ENCODE results near the gene ZSWIM2. TPM values are rescaled to one million over a fixed set of nuclear protein-coding genes. Genes with fewer than 3 reads are reported as not detected.
"Not testable (repeated sequence)": the region's sequence is repeated elsewhere in the genome, so short reads cannot be mapped to it uniquely, and the experiment has no call there.

ZSWIM2 gene
- not detected for total RNA-seq

DNA sequence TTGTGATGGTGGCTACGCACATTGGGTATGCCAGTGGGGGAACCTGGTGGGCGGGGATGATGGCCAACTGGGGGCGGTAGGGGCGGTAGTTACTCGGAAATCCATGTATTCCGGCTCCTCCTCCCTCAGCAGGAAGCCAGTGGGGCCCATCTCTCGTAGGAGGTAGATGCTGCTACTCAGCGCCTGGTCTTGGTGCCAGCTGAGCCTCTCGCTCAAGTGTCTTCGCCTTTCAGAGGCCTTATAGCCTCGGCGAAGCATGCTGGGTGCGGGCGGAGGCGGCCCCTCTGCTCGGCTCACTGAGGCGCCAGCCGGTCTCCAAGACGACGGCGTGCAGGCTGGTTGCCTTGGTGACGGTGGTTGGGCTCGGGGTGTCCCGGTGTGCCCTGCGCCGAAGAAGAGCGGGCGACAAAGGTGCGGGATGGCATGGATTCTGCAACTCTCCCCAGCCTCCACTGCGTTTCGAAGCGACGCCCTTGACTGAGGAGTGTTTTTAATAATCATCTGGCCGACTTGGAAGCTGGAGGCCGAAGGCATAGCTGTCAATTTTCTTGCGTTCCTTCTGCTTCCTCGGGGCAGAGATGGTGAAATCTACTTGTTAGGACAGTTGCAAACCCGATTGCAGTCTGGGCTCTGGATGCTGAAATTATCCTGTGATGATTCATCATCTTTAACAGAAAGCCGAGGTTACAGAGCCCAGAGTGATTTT, at the start of gene ZSWIM2:
ZSWIM2 (minus strand) TSS at position 298 of the 706 bp plus-strand sequence; CDS start at position 258, 40 bp downstream.
- peak; percentile 36 for ATAC-seq

DNA sequence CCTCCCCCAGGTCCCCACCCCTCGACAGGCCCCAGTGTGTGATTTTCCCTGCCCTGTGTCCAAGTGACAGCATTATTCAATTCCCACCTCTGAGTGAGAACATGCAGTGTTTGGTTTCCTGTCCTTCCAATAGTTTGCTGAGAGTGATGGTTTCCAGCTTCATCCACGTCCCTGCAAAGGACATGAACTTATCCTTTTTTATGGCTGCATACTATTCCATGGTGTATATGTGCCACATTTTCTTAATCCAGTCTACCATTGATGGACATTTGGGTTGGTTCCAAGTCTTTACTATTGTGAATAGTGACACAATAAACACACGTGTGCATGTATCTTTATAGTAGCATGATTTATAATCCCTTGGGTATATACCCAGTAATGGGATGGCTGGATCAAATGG, 47.2 kb upstream of the ZSWIM2 start:
- DNase-seq (ENCODE audit: low spot score); ATAC-seq: not testable (repeated sequence)

More for the DNA sequence above, at the start of gene ZSWIM2:
- DNase-seq (ENCODE audit: low spot score), result peak; percentile 45

DNA sequence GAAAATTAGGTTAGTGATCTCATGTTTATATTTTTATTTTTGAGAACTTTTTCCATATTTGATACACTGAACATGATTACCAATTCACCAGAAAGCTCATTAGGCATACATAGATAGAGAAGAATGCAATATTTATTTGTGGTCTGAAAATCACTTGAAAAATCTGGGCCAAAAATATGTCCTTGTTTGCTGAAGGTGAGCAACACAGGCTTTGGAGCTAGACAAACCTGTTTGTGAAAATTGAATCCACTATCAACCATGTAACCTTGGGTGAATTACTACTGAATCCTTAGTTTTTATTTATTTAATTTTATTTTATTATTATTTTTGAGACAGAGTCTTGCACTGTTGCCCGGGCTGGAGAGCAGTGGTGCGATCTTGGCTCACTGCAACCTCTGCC, 46.5 kb upstream of the ZSWIM2 start:
- ATAC-seq (no peak), DNase-seq (ENCODE audit: low spot score) (no peak)

GRCh38 chr2:186894478-186894877, 45.5 kb upstream of the ZSWIM2 start:
- no peak for ATAC-seq
- DNase-seq (ENCODE audit: low spot score), result no peak

- ATAC-seq (no peak), DNase-seq (ENCODE audit: low spot score) (no peak)
Observed at GRCh38 chr2:186892821-186893220, 43.9 kb upstream of the ZSWIM2 start.

GRCh38 chr2:186891185-186891621, 42.2 kb upstream of the ZSWIM2 start:
- DNase-seq (ENCODE audit: low spot score), result no peak
- no peak for ATAC-seq

- DNase-seq (ENCODE audit: low spot score), result no peak
- no peak for ATAC-seq
Observed at GRCh38 chr2:186889101-186889879, 40.3 kb upstream of the ZSWIM2 start.

DNA sequence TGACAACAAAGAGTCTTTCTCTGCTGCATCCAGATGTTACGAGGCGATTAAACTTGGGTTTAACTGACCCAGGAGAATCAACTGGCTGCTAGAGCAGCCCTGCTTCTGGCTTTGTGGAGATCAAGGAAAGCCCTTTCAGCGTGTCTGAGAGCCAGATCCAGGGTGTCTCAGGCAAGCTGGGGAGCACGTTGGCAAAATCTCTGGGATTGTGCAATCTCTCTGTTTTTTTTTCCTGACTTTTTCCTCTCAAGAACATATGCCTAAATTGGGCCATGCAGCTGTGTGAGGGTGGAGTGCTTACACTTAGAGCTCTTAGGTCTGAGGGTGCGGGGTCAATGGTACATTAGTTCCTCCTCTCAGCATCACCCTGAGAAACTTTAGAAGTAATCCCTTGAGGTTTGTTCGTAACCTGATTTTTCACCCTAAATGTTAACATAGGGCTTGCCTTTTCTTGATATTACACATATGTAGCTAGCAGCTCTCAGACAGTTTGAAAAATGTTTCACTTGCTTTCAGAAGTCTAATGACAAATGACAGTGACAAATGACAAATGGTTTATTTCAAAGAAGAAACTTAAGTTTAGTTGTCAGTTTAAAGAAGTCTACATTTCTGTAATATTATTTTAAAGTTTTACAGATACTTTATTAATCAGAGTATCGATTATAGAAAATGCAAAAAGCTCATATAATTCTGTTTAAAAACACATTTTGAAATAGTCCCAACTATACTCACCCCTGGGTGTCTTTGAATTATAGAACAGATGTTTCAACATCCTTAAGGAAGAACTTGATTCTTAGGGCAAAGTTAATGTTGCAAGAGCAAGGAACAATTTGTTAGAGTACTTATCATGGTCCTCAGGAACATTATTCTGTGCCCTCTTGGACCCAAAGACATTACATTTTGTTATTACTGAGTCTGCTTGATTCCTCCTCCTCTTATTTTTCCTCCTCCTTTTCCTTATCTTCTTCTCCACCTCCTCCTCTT, 38.4 kb upstream of the ZSWIM2 start:
- DNase-seq (ENCODE audit: low spot score) (no peak), ATAC-seq (no peak)

DNA sequence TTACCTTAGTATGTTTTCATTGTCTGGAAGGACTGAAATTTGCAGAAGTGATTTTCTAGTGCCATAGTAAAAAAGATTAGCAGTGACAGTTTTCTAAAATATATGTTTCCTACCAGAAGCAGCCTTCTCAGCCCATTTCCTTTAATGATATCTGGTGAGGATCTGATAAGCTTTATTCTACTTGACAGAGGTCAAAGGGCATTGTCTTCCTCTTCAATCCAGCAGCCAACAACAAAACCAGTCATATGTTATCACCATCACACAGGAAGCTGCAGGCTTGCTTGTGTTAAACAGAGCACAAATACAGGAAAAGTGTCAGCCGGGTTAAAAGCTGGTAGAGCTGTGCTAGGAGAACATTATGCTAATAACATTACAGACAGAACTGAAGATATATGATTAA, 35.6 kb upstream of the ZSWIM2 start:
- ATAC-seq (peak; percentile 24), DNase-seq (ENCODE audit: low spot score) (no peak)

GRCh38 chr2:186883666-186884065, 34.7 kb upstream of the ZSWIM2 start:
- DNase-seq (ENCODE audit: low spot score) (no peak), ATAC-seq (no peak)

DNA sequence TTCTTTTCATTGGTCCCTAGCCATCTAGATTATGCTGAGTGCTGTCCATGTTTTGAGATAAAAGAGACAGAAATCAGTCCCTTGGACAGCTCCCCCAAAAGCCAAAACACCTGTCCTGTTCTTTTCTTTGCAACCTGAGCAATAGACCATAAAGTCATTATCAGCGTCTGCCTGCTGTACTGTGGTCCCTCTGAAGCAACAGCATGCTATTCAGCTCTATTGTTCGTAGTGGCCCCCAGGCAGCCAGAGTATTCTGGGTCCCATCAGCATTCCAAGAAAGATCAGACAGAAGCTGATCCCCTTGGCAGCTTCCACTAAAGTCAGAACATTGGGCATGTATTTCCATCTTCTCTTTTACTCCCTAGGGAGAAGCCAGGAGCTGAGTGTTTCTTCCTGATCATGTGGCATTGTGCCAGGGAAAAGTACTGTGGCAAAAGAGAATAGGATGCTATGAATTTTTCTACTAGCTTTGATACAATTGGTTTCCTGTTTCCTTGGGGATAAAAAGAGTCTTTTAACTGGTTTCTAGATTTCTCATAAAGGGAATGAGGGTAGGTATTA, 33.6 kb upstream of the ZSWIM2 start:
- DNase-seq (ENCODE audit: low spot score), result no peak
- no peak for ATAC-seq

- ATAC-seq, result no peak
- DNase-seq (ENCODE audit: low spot score), result no peak
Observed at GRCh38 chr2:186881660-186882059, 32.7 kb upstream of the ZSWIM2 start.

DNA sequence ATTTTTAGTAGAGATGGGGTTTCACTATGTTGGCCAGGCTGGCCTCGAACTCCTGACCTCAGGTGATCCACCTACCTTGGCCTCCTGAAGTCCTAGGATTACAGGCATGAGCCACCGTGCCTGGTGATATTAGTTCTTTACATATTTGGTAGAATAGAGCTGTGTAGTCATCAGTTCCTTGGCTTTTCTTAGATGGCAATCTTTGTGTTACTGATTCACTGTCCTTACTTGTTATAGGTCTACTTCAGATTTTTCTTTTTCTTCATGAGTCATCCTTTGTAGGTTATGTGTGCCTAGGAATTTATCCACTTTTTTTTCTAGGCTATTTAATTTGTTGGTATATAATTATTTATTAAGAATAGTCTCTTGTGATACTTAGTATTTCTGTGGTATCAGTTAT, 30.3 kb upstream of the ZSWIM2 start:
- no peak for DNase-seq (ENCODE audit: low spot score)
- ATAC-seq, result no peak

- DNase-seq (ENCODE audit: low spot score) (no peak), ATAC-seq (no peak)
Observed at GRCh38 chr2:186874713-186875112, 25.7 kb upstream of the ZSWIM2 start.

GRCh38 chr2:186871881-186872280, 22.9 kb upstream of the ZSWIM2 start:
- ATAC-seq (no peak), DNase-seq (ENCODE audit: low spot score) (no peak)

DNA sequence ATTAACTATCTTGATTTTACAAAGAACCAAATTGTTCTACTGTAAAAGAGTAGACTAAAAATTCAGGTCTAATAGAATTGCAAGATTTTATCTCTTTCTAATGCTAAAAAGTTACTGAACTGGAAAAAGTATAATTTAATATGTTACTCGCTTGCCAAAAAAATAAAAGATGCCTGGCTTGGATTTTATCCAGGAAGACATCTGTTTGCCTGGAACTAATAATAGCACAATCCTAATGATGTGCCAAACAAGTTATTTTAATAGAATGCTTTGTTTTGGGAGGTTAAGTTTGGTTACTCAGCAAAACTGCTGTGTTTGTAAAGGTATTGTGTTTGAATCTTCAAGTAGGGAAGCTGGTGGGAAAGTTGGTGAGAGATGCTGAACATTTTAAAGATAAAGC, 19.4 kb upstream of the ZSWIM2 start:
- DNase-seq (ENCODE audit: low spot score) (no peak), ATAC-seq (no peak)

GRCh38 chr2:186862869-186863709, 14.1 kb upstream of the ZSWIM2 start:
- ATAC-seq (peak; percentile 62), DNase-seq (ENCODE audit: low spot score) (no peak)

GRCh38 chr2:186855216-186855615, 6.2 kb upstream of the ZSWIM2 start:
- no peak for ATAC-seq
- no peak for DNase-seq (ENCODE audit: low spot score)

DNA sequence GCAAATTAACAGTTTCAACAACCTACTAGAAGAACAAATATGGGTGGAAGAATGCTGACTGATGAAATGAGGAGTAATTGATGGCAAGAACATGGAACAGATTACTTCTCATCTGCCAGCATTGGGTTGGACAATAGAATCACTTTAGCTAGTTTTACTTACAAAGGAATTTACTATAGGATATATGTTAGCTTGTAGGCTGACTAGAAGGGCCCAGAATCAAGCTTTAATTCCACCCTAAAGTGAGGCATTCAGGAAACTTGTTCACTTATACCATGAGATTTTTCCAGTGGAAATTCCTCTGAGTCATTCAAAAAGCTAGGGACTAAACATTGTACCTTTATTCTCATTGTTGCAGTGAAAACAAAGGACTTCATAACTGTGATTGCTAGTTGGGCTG, 5.0 kb upstream of the ZSWIM2 start:
- ATAC-seq (no peak), DNase-seq (ENCODE audit: low spot score) (no peak)

DNA sequence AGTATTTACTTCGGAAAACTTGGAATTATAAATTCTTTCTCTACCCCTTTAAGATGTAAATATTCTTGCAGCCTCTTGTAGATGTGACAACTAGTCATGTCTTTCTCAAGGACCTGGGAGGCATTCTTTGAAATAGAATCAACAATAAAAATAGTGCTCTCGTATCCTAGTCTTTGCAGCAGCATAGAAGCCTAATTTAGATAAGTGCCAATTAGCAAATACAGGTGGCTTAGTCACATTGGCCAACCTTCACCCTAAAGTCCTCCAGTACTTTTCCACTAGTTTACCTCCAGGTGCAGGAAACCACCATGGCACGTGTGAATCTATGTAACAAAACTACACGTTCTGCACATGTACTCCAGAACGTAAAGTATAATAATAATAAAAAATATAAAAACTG, 3.5 kb upstream of the ZSWIM2 start:
- DNase-seq (ENCODE audit: low spot score) (no peak), ATAC-seq (no peak)

Data from left lobe of liver (tissue), 2 donors.